Esophagus squamous epithelium (tissue), 4 donors: ENCODE measurements around the gene SMIM5.

Experiments used
- POLR2A ChIP-seq, 4 donors: fragments of 450-650 bp; IDR thresholded peaks; one replicate each; pipeline ENCODE4 v1.6.1; 2017; ENCODE audit warnings: antibody characterized with exemption in 4 of 4, mild to moderate bottlenecking in 4 of 4, moderate library complexity in 3 of 4
- TF ChIP-seq, protein P1 (sequence below), 6 experiments: fragments of 450-650 bp in 4 of 6; fragments of 200-600 bp in 2 of 6; sonication (generic) in 2 of 6; IDR thresholded peaks; one replicate each; pipeline ENCODE4 v1.5.1; 2016 to 2019; ENCODE audit warnings: antibody characterized with exemption in 6 of 6, mild to moderate bottlenecking in 4 of 6, moderate library complexity in 4 of 6

DNA sequence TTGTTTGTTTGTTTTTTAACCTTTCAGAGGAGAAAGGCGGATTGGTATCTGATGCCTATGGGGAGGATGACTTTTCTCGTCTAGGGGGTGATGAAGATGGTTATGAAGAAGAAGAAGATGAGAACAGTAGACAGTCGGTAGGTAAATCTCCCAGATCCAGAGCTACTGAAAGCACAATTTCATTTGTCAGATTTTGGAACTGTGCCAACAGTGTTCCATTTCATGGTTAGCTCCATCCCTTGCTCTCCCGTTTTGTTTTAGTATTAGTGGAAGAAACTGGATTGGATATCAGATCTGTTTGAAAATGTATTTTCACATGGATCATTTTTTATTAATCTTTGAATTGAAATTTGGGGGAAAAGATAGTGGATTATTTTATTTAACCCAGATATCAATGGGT is 35.3 kb downstream of the SMIM5 start:
- TF ChIP-seq, protein P1, sequence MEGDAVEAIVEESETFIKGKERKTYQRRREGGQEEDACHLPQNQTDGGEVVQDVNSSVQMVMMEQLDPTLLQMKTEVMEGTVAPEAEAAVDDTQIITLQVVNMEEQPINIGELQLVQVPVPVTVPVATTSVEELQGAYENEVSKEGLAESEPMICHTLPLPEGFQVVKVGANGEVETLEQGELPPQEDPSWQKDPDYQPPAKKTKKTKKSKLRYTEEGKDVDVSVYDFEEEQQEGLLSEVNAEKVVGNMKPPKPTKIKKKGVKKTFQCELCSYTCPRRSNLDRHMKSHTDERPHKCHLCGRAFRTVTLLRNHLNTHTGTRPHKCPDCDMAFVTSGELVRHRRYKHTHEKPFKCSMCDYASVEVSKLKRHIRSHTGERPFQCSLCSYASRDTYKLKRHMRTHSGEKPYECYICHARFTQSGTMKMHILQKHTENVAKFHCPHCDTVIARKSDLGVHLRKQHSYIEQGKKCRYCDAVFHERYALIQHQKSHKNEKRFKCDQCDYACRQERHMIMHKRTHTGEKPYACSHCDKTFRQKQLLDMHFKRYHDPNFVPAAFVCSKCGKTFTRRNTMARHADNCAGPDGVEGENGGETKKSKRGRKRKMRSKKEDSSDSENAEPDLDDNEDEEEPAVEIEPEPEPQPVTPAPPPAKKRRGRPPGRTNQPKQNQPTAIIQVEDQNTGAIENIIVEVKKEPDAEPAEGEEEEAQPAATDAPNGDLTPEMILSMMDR (IDR thresholded peaks at IDR 0.05), result no peak
- no peak for TF ChIP-seq POLR2A (IDR thresholded peaks at IDR 0.05)
